ENCODE results near the gene DCTN1.

Gene DCTN1

DNA sequence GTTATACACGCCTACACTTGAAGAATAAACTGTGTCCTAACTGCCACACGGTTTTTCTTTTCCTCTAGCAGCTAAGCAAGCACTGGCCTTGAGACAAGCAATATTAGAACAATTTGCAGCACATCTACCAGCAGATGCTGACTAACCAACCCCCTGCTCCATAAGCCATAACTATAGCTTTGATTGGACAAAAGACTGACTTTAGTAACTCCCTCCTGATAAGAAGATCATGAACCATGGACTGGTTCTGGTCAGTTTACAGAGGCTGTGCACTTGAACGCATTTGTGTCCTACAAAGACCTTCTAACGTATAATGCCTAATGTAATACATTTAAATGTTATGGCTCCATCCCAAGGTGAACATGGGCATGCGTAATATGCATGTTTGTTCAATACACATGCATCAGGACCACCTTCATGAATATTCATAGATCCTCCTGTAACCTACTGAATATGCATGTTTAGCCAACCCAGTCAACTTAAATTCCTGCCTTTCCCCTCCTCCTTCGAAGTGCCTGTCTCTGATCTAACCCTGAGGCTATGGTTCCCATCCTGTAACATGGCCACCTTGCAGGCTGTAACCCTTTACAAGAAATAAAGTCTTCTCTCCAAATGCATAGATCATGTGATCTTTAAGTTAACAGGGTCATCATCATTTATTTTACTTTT is 63.4 kb downstream of the DCTN1 start:
- DNase-seq = no peak

DNA sequence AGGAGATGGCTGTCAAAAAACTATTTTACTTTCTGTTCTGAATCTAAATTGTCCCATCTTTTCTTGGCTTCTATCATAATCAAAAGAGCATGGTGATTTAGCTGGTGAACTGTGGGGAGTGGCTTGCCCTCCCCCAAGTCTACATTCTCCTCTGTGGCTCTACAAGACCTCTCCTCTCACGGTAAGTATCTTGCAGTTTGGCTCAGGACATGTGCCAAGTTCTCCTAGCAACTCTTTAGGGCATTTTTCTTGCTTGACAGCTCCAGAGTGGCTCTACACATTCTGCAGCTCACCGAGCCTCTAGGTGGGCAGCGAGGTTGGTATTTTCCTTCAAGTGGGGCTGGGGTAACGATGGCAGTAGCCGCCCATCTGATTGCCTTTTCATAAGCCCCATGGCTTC is 66.0 kb downstream of the DCTN1 start:
- DNase-seq = no peak

DNA sequence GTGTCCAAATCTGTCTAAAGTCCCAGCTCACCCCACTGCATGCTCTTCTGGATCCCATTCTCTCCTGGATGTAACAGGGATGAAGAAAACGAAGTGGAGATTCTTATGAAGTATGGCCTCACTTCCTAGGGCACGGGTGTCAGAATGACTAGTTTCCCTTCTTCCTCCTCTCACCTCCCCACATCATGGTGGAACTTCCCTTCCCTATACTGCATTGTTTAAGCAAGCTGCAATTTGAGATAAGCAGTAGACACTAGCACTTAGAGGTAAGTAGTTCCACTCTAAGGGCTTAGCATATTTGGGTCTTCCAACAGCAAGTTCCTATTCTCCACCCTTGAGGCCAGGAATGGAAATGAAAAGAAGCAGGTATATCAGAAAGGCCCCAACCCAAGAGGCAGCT is 66.6 kb downstream of the DCTN1 start:
- DNase-seq = no peak

DNA sequence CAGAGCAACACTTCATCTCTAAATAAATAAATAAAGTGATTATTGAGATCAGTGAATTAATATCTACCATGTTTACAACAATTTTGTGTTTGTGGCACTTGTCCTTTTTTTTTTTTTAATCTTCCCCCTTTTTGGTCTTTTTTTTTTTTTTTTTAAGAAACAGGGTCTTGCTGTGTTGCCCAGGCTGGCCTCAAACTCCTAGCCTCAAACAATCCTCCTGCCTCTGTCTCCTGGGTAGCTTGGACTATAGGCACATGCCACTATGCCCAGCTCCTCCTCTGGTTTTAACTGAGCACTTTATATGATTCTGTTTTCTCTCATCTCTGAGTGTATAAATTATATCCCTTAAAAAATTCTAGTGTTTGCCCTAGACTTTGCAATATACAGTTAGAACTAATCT is 67.2 kb downstream of the DCTN1 start:
- DNase-seq = no peak

Measured in GDM1 (cell line).